GM18867 (cell line): ENCODE results near the gene SLC39A3.

Experiments used
- ATAC-seq: cut with Tn5 transposase; IDR thresholded peaks from one replicate; pipeline ENCODE4 v1.9.1; 2021; ENCODE audit warnings: mild to moderate bottlenecking, moderate library complexity; ENCODE audit not compliant: unreplicated experiment

SLC39A3 gene

GRCh38 chr19:2769218-2769617 is 29.4 kb upstream of the SLC39A3 start:
- no peak for ATAC-seq

GRCh38 chr19:2768365-2769132 is 28.7 kb upstream of the SLC39A3 start:
- ATAC-seq, result no peak

DNA sequence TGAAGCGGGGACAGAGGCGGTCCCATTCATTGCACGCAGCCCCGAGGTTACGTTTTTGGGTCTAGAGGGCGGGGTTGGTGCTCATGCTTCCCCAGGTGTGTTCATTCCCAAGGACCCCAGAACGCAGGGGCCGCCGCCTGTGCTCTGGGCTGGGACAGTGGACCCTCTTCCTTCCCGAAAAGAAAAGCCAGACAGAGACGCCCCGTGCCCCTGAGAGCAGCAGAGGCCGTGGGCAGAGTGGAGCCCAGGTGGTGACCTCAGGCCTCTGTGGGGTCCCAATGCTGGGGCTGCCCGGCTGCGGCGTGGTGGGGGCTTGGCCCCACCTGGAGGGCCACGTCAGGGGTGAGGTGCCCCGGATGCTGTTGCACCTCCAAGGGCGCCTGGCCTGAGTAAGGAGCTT is 27.9 kb upstream of the SLC39A3 start:
- no peak for ATAC-seq

DNA sequence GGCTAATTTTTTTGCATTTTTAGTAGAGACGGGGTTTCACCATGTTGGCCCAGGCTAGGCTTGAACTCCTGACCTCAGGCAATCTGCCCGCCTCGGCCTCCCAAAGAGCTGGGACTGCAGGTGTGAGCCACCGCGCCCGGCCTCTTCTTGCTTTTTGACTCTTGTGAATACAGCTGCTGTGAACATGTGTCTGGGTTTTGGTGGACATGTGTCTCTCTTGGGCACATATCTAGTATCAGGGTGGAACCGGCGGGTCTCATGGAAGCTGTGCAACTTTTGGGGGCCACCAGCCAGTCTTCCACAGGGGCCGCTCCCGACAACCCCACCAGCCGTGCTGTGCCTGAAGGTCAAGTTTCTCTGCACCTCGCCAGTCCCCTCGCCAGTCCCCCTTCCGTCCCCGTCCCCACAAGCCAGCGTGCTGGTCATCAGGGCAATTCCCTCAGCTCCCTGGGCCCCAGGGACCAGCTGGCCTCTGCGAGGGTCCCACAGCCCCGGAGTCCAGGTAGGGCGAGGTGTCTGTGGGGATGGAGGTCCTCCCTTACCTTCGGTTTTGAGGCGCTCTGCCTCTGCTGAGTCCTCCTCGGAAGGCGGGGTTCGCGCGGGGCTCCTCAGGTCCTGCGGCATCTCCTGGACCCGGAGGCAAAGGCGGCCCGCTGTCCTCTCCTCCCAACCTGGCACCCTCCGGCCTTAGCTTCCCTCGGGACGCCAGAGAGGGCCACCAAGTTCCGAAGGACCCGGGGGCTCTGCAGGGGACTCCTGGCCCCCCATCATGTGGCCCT is 27.0 kb upstream of the SLC39A3 start:
- ATAC-seq, result no peak

DNA sequence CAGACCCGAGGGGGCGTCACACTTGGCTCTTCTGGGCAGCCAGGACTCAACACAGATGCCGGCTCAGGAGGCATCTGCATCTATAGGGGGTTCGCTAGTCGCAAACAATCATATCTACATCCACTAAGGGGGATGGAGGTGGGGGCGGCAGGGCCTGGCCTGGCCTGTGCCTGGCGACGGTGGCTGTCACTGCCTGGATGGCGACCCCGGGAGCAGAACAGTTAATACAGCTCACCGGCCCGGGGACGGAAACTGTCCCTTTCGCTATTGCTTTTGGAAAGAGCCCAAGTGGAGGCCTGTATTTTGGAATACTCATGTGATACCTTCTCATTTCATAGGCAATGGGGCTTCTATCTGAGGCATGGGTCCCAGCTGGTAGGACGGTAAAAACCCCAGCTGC is 25.6 kb upstream of the SLC39A3 start:
- no peak for ATAC-seq

DNA sequence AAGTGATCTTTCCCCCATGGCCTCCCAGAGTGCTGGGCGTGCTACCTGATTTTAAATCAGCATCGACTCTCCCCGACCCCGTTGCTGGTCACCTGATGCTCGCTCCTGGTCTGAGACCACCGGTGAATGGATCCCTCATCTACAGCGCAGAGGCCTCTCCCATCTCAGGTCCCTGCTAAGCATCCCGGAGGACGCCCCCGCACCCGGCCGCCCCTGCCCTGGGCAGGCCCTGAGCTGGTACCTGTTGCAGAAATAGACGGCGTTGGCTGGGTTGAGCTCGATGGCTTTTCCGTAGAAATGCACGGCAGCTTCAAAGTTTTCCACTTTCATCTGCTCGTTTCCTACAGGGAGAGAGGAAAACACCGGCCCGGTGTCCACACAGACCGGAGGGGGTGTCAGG is 25.1 kb upstream of the SLC39A3 start:
- no peak for ATAC-seq

DNA sequence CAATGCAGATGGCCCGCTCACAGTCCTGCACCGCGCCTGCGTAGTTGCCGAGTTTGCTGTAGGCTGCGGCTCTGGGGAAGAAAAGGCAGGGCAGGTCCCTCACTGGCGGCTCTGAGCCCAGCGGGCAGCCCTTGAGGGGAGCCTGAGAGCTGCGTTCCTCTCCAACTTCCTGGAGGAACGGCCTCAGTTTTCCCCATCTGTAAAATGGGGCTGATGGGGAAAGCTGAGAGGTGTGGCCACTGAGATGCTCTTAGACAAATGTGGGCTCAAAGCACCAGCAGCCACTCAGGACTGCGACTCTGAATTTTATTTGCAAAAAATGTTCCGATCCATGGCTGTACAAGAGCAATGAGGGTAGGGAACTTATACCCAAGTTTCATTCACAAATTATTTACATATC is 23.9 kb upstream of the SLC39A3 start:
- ATAC-seq, result no peak

GRCh38 chr19:2762783-2763496 is 23.1 kb upstream of the SLC39A3 start:
- ATAC-seq, result no peak

- no peak for ATAC-seq
Measured at GRCh38 chr19:2761876-2762782, 22.3 kb upstream of the SLC39A3 start.

DNA sequence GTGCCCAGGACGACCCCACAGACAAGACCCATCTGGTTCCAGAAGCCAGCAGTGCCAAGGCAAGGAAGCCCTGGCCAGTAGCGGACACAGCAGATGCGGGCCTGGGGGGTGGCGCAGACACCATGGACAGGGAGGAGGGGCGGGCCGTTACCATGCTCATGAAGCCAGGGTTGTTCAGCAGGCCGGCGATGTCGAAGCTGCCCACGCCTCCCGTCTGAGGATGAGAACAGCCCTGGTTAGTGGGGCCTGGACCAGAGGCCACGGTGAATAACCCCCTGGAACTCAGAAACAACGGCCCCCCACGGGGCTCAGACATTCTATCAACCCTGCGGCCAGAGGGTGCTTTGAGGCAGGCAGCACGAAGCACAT is 21.5 kb upstream of the SLC39A3 start:
- no peak for ATAC-seq

DNA sequence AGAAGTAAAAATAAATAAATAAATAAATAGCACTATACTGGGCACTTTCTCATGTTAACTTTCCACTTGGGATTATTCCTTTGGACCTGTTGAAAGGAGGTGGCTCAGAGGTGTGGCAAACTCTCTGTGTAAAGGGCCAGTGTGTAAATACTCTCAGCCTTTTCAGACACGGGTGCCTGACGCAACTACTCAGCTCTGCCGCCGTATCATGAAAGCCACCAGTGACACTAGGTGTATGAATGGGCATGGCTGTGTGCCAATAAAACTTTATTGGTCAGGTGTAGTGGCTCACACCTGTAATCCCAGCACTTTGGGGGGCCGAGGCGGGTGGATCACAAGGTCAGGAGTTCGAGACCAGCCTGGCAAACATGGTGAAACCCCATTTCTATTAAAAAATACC is 20.1 kb upstream of the SLC39A3 start:
- ATAC-seq, result no peak

GRCh38 chr19:2759362-2759761 is 19.5 kb upstream of the SLC39A3 start:
- no peak for ATAC-seq

- no peak for ATAC-seq
Measured at GRCh38 chr19:2758601-2759313, 18.9 kb upstream of the SLC39A3 start.

GRCh38 chr19:2756921-2757881 is 17.4 kb upstream of the SLC39A3 start:
- no peak for ATAC-seq

DNA sequence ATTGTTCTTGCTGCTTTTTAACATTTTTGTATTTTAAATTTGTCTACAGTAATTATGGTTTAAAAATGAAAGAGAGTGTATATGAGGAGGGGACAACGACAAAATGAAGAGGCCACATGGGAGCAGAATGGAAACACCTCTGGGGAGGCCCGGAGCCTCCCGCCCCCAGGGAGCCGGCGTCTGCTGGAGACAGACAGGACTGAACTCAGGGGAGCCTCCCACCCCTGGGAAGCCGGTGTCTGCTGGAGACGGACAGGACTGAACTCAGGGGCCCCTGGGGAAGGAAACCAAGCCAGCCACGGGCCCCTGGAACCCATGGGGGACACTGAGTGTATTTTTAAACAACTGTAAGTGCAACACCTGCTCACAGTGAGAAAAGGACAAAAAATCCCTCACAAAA is 16.7 kb upstream of the SLC39A3 start:
- no peak for ATAC-seq

- ATAC-seq, result no peak
Measured at GRCh38 chr19:2755811-2756210, 16.0 kb upstream of the SLC39A3 start.

- no peak for ATAC-seq
Measured at GRCh38 chr19:2755448-2755705, 15.6 kb upstream of the SLC39A3 start.

DNA sequence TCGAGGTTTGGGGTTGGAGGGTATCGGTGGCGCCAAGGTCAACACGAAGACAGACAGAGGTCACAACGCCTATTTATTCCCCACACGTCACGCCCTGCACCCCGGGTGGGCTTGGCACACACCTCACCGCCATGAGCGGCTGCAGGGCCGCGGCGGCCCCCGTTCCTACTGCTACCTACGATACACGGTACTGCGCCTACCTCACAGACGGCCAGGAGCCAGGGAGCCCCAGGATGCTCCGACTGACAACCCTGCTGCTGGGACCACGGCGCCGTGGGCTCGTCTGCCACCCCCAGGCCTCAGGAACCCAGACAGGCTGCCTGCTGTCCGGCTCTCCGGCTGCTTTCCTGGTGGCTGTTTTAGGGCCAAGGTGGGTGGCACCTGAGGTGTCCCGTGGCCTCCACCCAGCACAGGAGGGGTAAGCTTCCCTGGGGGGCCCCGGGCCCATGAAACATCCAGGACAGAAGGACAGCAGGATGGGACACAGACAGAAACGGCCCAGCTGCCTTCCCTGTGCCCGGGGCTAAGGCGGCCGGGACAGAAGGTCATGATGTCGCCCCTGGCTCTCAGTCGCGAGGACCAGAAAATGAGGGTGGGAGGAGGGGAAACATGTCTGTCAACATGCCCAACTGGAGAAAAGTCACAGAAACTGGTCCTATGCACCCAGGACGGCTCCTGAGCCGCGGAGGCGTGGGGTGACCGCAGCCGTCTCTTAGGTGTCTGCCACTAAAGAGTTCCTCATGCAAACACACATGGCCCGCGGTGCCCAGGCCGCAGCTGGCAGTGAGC is 15.0 kb upstream of the SLC39A3 start:
- no peak for ATAC-seq

DNA sequence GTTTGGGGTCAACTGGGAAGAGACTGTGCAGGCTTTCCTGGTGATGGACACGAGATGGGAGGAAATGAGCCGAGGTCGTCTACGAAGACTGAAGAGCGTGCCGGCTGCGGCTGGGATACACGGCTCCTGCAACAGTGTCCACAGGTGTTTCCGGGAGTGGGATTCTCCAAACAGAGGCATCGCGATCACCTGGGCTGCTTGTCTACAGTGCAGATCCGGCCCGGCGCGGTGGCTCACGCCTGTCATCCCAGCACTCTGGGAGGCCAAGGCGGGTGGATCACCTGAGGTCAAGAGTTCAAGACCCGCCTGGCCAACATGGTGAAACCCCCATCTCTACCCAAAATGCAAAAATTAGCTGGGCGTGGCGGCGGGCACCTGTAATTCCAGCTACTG is 11.6 kb upstream of the SLC39A3 start:
- ATAC-seq, result no peak
